OCI-LY3 (cell line): ENCODE data around the gene HMGN1.

Experiments used
- EZH2phosphoT487 ChIP-seq: fragments of 200-600 bp; shearing (Covaris generic); IDR thresholded peaks from 2 replicates; pipeline ENCODE4 v1.6.1; 2018; ENCODE audit warnings: antibody characterized with exemption, mixed run types, low read depth
- TF ChIP-seq, protein P1 (sequence below): fragments of 200-600, 300-600 bp; sonication (generic); IDR thresholded peaks from 2 replicates; pipeline ENCODE4 v1.5.1; 2014; ENCODE audit warnings: antibody characterized with exemption, low read length, low read depth

DNA sequence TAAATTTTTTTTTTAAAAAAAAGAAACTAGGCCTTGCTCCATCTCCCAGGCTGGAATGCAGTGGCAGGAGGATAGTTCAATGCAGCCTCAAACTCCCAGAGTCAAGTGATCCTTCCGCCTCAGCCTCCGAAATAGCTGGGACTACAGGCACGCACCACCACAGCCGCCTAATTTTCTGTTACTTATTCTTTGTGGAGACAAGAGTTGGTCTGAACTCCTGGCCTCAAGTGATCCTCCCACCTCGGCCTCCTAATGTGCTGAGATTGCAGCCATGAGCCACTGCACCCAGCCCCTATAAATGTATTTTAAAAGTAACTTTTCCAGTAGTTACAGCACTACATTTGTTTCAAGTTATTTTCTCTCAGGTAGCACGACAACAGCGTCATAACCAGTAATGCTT, 37.7 kb downstream of the HMGN1 start:
- TF ChIP-seq, protein P1, sequence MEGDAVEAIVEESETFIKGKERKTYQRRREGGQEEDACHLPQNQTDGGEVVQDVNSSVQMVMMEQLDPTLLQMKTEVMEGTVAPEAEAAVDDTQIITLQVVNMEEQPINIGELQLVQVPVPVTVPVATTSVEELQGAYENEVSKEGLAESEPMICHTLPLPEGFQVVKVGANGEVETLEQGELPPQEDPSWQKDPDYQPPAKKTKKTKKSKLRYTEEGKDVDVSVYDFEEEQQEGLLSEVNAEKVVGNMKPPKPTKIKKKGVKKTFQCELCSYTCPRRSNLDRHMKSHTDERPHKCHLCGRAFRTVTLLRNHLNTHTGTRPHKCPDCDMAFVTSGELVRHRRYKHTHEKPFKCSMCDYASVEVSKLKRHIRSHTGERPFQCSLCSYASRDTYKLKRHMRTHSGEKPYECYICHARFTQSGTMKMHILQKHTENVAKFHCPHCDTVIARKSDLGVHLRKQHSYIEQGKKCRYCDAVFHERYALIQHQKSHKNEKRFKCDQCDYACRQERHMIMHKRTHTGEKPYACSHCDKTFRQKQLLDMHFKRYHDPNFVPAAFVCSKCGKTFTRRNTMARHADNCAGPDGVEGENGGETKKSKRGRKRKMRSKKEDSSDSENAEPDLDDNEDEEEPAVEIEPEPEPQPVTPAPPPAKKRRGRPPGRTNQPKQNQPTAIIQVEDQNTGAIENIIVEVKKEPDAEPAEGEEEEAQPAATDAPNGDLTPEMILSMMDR = no peak
- TF ChIP-seq EZH2phosphoT487 = no peak
